GM19025 (cell line): ENCODE data around the gene ACKR2.
A peak's percentile ranks its signal among the peaks of the same experiment; 100 is the strongest.

ENCODE experiments used
- ATAC-seq: cut with Tn5 transposase; IDR thresholded peaks from one replicate; pipeline ENCODE4 v1.9.1; 2021; ENCODE audit warnings: mild to moderate bottlenecking, low read depth, moderate library complexity; ENCODE audit not compliant: unreplicated experiment

Gene ACKR2

DNA sequence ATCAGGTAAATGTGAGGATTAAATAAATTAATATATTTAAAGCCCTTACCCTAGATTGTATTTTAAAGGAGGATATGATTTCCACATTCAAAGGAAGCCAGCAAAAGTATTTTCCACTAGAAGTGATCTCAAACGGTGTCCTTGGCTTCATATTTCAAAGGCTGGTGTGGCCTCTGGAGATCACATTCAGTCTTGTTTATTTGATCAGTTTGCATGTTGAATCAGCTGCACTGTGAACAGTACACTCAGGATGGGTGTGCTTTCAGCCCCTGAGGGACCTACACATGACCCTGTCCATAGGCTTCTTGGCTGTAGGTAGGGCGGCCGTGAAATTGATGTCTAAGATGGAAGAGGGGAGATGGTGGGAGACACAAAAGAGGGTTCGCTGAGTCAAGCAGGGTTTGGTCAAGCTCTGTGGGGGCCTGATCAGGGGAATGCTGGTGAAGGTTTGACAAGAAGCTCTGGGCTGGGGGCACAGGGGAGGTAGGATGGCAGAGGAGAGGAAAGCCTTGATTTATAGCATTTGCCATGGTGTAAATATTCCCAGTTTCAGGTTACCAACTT, 44.6 kb downstream of the ACKR2 start:
- ATAC-seq, result no peak

DNA sequence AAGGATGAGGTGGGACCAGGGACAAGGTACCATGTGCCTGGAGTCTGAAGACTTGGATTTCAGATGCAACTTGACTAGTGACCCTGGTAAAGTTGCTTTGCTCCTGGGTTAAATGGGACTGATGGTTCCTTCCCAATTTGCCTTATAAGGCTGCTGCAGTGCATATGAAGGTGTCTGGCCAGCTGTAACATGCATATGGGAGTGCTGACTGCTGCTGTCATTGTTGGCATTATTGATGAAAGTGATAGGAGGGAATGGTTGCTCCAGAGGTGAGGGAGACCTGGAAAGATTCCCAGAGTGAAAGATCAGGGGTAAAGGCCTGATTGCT, 45.9 kb downstream of the ACKR2 start:
- no peak for ATAC-seq

DNA sequence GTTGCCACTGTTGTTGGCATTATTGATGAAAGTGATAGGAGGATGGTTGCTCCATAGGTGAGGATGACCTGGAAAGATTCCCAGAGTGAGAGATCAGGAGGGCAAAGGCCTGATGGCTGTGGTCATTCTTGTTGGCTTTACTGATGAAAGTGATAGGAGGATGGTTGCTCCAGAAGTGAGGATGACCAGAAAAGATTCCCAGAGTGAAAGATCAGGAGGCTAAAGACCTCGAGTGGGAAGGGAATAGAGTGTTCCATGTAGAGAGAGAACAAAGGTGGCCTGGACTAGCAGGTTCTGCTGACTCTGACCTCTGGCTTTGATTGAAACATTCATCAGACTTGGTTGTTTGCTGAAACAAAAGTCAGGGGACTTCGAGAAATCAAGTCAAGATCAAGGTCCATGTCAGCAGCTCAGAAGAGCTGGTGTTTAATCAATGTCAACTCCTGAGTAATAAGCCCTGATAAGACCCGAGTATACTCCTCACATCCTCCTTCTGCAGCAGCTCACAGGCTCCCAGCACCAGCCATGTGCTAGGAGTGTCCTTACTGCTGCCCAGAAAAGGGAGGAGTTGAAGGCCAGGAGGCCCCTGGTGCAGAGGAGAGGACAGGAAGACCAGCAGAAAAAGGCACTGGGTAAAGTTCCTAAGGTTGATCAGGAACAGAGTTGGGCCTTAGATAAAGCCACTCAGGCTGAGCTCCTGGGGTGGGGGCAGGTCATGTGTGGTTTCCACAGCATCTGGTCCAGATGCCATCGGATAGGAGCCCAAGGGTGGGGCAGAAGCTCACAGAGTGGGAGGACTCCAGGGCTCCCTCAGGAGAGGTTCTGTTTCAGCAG, 46.5 kb downstream of the ACKR2 start:
- ATAC-seq, result no peak

DNA sequence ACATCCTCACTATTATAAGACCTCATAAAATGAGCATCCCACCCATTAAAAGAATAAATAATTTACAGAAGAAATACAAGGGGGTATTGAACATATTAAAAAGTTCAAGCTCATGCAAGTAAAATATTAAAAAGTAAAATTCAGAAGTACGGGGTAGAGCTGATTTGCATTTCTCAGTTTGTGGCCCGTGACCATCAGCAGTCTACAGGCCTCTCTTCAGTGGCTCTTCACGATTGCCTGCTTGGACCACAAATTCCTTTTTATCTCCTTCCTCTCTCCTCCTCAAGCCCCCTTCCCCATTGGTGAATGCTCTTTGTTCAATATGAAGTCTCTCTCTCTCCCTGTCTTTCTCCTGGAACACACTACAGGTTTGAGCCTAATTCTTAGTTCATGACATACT, 47.3 kb downstream of the ACKR2 start:
- ATAC-seq, result no peak

DNA sequence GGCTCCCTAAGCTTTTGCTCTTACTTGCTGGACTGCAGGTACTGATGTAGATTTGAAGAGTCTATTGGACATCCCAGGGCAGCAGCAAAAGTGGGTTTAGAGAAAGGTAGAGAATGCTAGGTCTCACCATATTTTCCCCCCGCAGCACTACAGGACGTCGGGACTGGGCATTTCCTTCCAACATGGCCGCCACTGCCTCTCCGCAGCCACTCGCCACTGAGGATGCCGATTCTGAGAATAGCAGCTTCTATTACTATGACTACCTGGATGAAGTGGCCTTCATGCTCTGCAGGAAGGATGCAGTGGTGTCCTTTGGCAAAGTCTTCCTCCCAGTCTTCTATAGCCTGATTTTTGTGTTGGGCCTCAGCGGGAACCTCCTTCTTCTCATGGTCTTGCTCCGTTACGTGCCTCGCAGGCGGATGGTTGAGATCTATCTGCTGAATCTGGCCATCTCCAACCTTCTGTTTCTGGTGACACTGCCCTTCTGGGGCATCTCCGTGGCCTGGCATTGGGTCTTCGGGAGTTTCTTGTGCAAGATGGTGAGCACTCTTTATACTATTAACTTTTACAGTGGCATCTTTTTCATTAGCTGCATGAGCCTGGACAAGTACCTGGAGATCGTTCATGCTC, 55.2 kb downstream of the ACKR2 start:
- ATAC-seq, result no peak

DNA sequence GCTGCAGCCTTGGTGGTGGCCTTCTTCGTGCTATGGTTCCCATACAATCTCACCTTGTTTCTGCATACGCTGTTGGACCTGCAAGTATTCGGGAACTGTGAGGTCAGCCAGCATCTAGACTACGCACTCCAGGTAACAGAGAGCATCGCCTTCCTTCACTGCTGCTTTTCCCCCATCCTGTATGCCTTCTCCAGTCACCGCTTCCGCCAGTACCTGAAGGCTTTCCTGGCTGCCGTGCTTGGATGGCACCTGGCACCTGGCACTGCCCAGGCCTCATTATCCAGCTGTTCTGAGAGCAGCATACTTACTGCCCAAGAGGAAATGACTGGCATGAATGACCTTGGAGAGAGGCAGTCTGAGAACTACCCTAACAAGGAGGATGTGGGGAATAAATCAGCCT, 56.0 kb downstream of the ACKR2 start:
- no peak for ATAC-seq

GRCh38 chr3:42867138-42867537, 57.9 kb downstream of the ACKR2 start:
- no peak for ATAC-seq

- ATAC-seq, result no peak
Measured at GRCh38 chr3:42868841-42869240, 59.6 kb downstream of the ACKR2 start.

GRCh38 chr3:42871592-42872196, 62.4 kb downstream of the ACKR2 start:
- ATAC-seq, result no peak

GRCh38 chr3:42872718-42873117, 63.5 kb downstream of the ACKR2 start:
- ATAC-seq, result no peak

DNA sequence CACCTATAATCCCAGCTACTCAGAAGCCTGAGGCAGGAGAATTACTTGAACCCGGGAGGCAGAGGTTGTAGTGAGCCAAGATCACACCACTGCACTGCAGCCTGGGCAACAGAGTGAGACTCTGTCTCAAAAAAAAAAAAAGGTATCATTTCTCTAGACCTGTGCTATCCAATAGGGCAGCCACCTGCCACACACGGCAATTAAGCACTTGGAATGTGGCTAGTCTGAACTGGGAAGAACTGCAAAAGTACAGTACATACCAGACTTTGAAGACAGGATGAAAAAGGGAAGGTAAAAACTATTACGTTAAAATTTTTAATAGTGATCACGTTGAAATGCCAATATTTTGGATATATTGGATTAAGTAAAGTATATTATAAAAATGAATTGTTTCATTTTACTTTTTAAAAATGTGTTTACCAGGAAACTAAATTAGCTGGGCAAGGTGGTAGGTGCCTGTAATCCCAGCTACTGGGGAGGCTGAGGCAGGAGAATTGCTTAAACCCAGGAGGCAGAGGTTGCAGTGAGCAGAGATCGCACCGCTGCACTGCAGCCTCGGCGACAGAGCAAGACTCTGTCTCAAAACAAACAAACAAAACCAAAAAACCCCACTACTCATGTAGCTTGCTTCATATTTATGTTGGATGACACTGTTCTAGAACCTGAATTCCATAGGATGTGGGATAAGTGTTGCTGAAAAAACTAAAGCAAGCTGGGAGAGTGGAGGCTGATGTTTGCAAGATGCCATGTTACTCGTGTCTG, 64.2 kb downstream of the ACKR2 start:
- ATAC-seq, result no peak

- no peak for ATAC-seq
Measured at GRCh38 chr3:42874749-42875148, 65.5 kb downstream of the ACKR2 start.

GRCh38 chr3:42875325-42876151, 66.3 kb downstream of the ACKR2 start, which contains the start of gene CYP8B1:
Gene CYP8B1 (minus strand): TSS chr3:42875879. CDS start chr3:42875816, 63 bp downstream.
- ATAC-seq, result no peak

DNA sequence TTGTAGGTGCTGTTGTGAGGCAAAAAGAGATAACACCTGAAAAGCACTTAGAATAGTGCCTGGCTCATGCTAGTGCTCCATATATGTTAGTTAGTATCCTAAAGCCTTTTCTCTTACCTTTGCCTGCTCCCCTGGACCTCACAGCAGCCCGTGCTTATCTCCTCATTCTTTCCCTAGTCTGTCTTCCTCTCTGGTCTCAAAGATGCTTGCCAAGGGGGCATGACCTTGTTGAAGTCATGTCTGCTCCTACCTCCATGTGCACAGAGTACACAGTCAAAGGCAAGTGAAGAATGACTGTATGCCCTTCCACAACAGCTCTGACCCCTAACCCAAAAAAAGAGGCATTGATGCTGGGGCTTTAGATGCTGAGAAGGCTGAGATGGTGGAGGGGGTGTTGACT, 67.2 kb downstream of the ACKR2 start:
- ATAC-seq, result no peak

- ATAC-seq, result no peak
Measured at GRCh38 chr3:42876940-42877720, 67.9 kb downstream of the ACKR2 start.

DNA sequence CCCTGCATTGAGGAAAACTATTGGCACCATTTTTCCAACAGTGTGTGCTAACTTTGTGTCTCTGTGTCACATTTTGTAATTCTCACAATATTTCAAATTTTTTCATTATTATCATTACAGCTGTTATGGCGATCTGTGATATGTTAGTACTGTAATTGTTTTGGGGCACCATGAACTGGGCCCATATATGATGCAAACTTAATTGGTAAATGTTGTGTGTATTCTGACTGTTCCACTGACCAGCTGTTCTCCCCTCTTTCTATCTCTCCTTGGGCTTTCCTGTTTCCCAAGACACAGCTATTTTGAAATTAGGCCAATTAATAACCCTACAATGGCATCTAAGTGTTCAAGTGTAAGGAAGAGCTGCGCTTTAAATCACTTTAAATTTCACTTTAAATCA, 68.6 kb downstream of the ACKR2 start:
- ATAC-seq, result no peak

DNA sequence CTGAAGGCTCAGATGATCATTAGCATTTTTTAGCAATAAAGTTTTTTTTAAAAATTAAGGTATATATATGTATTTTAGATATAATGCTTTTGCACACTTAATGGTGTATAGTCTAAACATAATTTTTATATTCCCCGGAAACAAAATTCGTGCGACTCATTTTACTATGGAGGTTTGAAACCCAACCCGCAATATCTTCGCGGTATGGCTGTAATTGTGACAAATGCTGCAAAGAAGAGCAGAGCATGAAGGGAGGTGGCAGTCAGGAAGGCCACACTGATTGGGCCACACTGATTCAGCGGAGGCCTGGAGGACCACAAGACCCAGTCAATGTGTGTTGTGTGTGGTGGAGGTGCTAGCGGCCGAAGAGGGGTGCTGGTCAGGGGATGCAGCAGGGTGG, 70.9 kb downstream of the ACKR2 start:
- no peak for ATAC-seq

- peak; percentile 98 for ATAC-seq
Measured at GRCh38 chr3:42880601-42881451, 71.6 kb downstream of the ACKR2 start.
